Measurements from ENCODE around the gene C12orf75. TPM values are rescaled to one million over a fixed set of nuclear protein-coding genes. Genes with fewer than 3 reads are reported as not detected.
"Not testable (repeated sequence)": the region's sequence is repeated elsewhere in the genome, so short reads cannot be mapped to it uniquely, and the experiment has no call there.

C12orf75 gene
- total RNA-seq, 4 donors from 2014 or later: 17.4 to 28.5 (median 25.3) TPM

- not testable (repeated sequence) for H3K9me3 ChIP-seq; H3K4me3 ChIP-seq; H3K36me3 ChIP-seq; H3K27me3 ChIP-seq; DNase-seq (ENCODE audit: low spot score in 2 of 2); H3K27ac ChIP-seq
- 83% methylated on average over 3 of the region's 3 CpGs for WGBS
- peaks cover 17% of the 10 kb centered on the region for H3K4me1 ChIP-seq
These were observed 21.1 kb upstream of the C12orf75 start for GRCh38 chr12:105309384-105309783.

GRCh38 chr12:105310476-105311085, 19.9 kb upstream of the C12orf75 start:
- not testable (repeated sequence) for H3K36me3 ChIP-seq; H3K27me3 ChIP-seq; DNase-seq (ENCODE audit: low spot score in 2 of 2); H3K9me3 ChIP-seq; H3K27ac ChIP-seq; H3K4me3 ChIP-seq
- peaks cover 28% of the 10 kb centered on the region for H3K4me1 ChIP-seq
- 58% methylated on average over 2 of the region's 2 CpGs for WGBS

GRCh38 chr12:105311936-105312335, 18.6 kb upstream of the C12orf75 start:
- H3K4me1 ChIP-seq: peaks cover 28% of the 10 kb centered on the region
- not testable (repeated sequence) for H3K9me3 ChIP-seq; H3K27me3 ChIP-seq; H3K4me3 ChIP-seq; H3K27ac ChIP-seq; DNase-seq (ENCODE audit: low spot score in 2 of 2); H3K36me3 ChIP-seq
- 54% methylated on average over 3 of the region's 3 CpGs for WGBS

GRCh38 chr12:105313755-105314154, 16.7 kb upstream of the C12orf75 start:
- 90% methylated on average over 8 of the region's 8 CpGs for WGBS
- peaks cover 35% of the 10 kb centered on the region for H3K4me1 ChIP-seq

GRCh38 chr12:105315130-105315529, 15.4 kb upstream of the C12orf75 start:
- no peaks in the 10 kb centered on the region for H3K9me3 ChIP-seq
- 53% methylated on average over 2 of the region's 2 CpGs for WGBS
- TF ChIP-seq EP300 (IDR thresholded peaks at IDR 0.05): no peak
- no peak for TF ChIP-seq POLR2AphosphoS5 (IDR thresholded peaks at IDR 0.05)
- no peak for TF ChIP-seq CTCF (IDR thresholded peaks at IDR 0.05)
- no peak for TF ChIP-seq POLR2A (IDR thresholded peaks at IDR 0.05)
- H3K27me3 ChIP-seq: no peaks in the 10 kb centered on the region
- DNase-seq (ENCODE audit: low spot score in 2 of 2): no peak
- no peak overlapping the region for H3K4me3 ChIP-seq
- peak overlapping the region; percentile 54 for H3K27ac ChIP-seq
- no peaks in the 10 kb centered on the region for H3K36me3 ChIP-seq
- H3K4me1 ChIP-seq: peaks cover 30% of the 10 kb centered on the region

More at GRCh38 chr12:105313755-105314154, 16.7 kb upstream of the C12orf75 start:
- not testable (repeated sequence) for H3K27ac ChIP-seq; H3K9me3 ChIP-seq; DNase-seq (ENCODE audit: low spot score in 2 of 2); H3K36me3 ChIP-seq; H3K4me3 ChIP-seq; H3K27me3 ChIP-seq

GRCh38 chr12:105315726-105316125, 14.8 kb upstream of the C12orf75 start:
- Histone ChIP-seq H3K9me3 (no peaks in the 10 kb centered on the region), H3K27me3 (no peaks in the 10 kb centered on the region), H3K4me1 (peaks cover 28% of the 10 kb centered on the region), H3K36me3 (no peaks in the 10 kb centered on the region), H3K4me3 (no peak overlapping the region), H3K27ac (peak overlapping the region; percentile 54)
- no peak for TF ChIP-seq CTCF (IDR thresholded peaks at IDR 0.05)
- no peak for TF ChIP-seq POLR2A (IDR thresholded peaks at IDR 0.05)
- no peak for TF ChIP-seq POLR2AphosphoS5 (IDR thresholded peaks at IDR 0.05)
- no peak for TF ChIP-seq EP300 (IDR thresholded peaks at IDR 0.05)
- WGBS: 42% methylated on average over 6 of the region's 6 CpGs
- no peak for DNase-seq (ENCODE audit: low spot score in 2 of 2)

GRCh38 chr12:105316931-105317852, 13.3 kb upstream of the C12orf75 start:
- H3K4me3 ChIP-seq: no peak overlapping the region
- H3K36me3 ChIP-seq: no peaks in the 10 kb centered on the region
- WGBS: 77% methylated on average over 4 of the region's 4 CpGs
- H3K27ac ChIP-seq: no peak overlapping the region
- no peaks in the 10 kb centered on the region for H3K9me3 ChIP-seq
- no peaks in the 10 kb centered on the region for H3K27me3 ChIP-seq
- no peak for DNase-seq (ENCODE audit: low spot score in 2 of 2)
- peaks cover 18% of the 10 kb centered on the region for H3K4me1 ChIP-seq
- no peak for TF ChIP-seq POLR2AphosphoS5 (IDR thresholded peaks at IDR 0.05)
- TF ChIP-seq CTCF (IDR thresholded peaks at IDR 0.05): no peak
- no peak for TF ChIP-seq EP300 (IDR thresholded peaks at IDR 0.05)
- TF ChIP-seq POLR2A (IDR thresholded peaks at IDR 0.05): no peak
